ENCODE measurements around the gene CCNT2.
"Not testable (repeated sequence)": the region's sequence is repeated elsewhere in the genome, so short reads cannot be mapped to it uniquely, and the experiment has no call there.

CCNT2 gene

DNA sequence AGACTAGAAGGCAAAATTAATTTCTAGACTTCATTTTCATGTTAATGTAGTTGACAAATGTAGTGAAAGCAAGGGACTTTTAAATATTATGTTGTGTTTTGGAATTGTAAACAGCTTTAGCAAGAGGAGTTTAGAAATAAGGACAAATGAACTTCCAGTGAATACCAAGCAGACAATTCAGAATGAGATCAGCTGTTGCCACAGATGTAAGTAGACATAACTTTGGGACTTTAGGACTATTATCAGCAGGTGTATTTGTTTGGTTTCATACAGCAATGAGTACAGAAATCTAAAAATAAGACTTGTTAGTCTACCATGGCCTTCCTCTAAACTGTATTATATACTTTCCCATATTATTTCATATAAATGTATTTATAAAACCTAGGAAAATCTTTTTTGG is 34.2 kb upstream of the CCNT2 start:
- no peak overlapping the region for H3K4me3 ChIP-seq (replicated peaks; ENCODE audit: low read depth, low read length)
- TF ChIP-seq, protein P1, sequence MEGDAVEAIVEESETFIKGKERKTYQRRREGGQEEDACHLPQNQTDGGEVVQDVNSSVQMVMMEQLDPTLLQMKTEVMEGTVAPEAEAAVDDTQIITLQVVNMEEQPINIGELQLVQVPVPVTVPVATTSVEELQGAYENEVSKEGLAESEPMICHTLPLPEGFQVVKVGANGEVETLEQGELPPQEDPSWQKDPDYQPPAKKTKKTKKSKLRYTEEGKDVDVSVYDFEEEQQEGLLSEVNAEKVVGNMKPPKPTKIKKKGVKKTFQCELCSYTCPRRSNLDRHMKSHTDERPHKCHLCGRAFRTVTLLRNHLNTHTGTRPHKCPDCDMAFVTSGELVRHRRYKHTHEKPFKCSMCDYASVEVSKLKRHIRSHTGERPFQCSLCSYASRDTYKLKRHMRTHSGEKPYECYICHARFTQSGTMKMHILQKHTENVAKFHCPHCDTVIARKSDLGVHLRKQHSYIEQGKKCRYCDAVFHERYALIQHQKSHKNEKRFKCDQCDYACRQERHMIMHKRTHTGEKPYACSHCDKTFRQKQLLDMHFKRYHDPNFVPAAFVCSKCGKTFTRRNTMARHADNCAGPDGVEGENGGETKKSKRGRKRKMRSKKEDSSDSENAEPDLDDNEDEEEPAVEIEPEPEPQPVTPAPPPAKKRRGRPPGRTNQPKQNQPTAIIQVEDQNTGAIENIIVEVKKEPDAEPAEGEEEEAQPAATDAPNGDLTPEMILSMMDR (IDR thresholded peaks at IDR 0.05; ENCODE audit: low read length, missing control alignments) = no peak

GRCh38 chr2:134892282-134893035 is 26.2 kb upstream of the CCNT2 start:
- TF ChIP-seq, protein P1 (IDR thresholded peaks at IDR 0.05; ENCODE audit: low read length, missing control alignments) = no peak
- H3K4me3 ChIP-seq (replicated peaks; ENCODE audit: low read depth, low read length) = no peak overlapping the region
- DNase-seq (ENCODE audit: low read depth) = no peak

More for the DNA sequence above, 34.2 kb upstream of the CCNT2 start:
- no peak for DNase-seq (ENCODE audit: low read depth)

DNA sequence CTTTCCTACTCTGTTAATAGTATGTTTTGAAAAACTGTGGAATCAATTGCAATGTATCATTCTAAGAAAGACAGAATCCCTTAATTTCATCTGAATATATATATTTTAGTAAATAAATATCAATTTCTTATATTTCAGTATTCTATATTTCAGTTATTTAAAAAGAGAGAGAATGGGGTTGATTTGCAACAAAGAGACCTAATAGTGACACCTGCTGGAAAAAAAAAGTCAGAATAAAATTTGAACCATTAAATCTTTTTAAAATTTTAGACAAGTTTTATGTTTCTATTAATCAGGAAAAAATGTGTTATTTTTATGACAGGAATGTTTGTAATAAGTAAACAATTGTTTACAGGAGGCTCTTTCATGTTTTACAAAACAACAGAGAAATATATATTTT is 20.7 kb upstream of the CCNT2 start:
- DNase-seq (ENCODE audit: low read depth) = peak; percentile 42
- H3K4me3 ChIP-seq (replicated peaks; ENCODE audit: low read depth, low read length) = no peak overlapping the region
- TF ChIP-seq, protein P1 (IDR thresholded peaks at IDR 0.05; ENCODE audit: low read length, missing control alignments) = peak; percentile 30

GRCh38 chr2:134899204-134899603 is 19.4 kb upstream of the CCNT2 start:
- DNase-seq (ENCODE audit: low read depth) = no peak
- TF ChIP-seq, protein P1 (IDR thresholded peaks at IDR 0.05; ENCODE audit: low read length, missing control alignments) = no peak
- H3K4me3 ChIP-seq (replicated peaks; ENCODE audit: low read depth, low read length) = no peak overlapping the region

DNA sequence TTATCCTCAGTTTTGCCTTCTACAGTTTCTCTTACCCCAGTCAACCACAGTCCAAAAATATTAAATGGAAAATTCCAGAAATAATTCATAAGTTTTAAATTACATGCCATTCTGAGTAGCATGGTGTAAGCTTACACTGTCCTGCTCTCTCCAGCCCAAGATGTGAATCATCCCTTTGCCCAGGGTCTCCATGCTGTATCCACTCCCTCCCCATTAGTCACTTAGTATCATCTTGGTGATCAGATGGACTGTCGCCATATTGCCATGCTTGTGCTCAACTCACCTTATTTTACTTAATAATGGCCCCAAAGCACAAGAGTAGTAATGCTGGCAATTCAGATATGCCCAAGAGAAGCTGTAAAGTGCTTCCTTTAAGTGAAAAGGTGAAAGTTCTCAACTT is 18.5 kb upstream of the CCNT2 start:
- DNase-seq (ENCODE audit: low read depth) = peak; percentile 4
- TF ChIP-seq, protein P1 (IDR thresholded peaks at IDR 0.05; ENCODE audit: low read length, missing control alignments) = no peak
- no peak overlapping the region for H3K4me3 ChIP-seq (replicated peaks; ENCODE audit: low read depth, low read length)

GRCh38 chr2:134903701-134904100 is 14.9 kb upstream of the CCNT2 start:
- DNase-seq (ENCODE audit: low read depth); H3K4me3 ChIP-seq (replicated peaks; ENCODE audit: low read depth, low read length): not testable (repeated sequence)

DNA sequence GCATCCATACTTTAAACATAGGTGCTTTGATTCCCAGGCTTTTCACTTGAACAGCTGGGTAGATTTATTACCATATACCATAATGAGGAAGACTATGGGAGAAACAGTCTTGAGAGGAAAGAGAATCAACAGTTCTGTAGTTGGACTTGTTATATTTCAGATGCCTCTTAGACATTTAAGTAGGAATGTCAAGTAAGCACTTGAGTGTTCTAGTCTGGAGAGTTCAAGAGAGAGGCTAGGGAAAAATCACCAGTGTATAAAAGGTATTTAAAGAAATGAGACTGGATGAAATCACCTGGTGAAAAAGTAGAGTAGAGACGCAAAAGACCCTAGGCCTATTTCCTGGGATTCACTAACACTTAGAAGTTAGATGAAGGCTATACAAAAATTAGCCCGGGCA is 13.5 kb upstream of the CCNT2 start:
- H3K4me3 ChIP-seq (replicated peaks; ENCODE audit: low read depth, low read length) = no peak overlapping the region
- TF ChIP-seq, protein P1 (IDR thresholded peaks at IDR 0.05; ENCODE audit: low read length, missing control alignments) = no peak
- no peak for DNase-seq (ENCODE audit: low read depth)
